A204.1 (cell line): ENCODE data around the gene PLPPR2.
"Not testable (repeated sequence)": the region's sequence is repeated elsewhere in the genome, so short reads cannot be mapped to it uniquely, and the experiment has no call there.

ENCODE experiments used
- FAIRE-seq: peaks from 2 replicates; lab custom pipeline; 2012; peaks lifted over from hg19 to GRCh38; lab: Jason Lieb, UNC

PLPPR2 gene

GRCh38 chr19:11373885-11374432, 18.7 kb downstream of the PLPPR2 start:
- no peak for FAIRE-seq

DNA sequence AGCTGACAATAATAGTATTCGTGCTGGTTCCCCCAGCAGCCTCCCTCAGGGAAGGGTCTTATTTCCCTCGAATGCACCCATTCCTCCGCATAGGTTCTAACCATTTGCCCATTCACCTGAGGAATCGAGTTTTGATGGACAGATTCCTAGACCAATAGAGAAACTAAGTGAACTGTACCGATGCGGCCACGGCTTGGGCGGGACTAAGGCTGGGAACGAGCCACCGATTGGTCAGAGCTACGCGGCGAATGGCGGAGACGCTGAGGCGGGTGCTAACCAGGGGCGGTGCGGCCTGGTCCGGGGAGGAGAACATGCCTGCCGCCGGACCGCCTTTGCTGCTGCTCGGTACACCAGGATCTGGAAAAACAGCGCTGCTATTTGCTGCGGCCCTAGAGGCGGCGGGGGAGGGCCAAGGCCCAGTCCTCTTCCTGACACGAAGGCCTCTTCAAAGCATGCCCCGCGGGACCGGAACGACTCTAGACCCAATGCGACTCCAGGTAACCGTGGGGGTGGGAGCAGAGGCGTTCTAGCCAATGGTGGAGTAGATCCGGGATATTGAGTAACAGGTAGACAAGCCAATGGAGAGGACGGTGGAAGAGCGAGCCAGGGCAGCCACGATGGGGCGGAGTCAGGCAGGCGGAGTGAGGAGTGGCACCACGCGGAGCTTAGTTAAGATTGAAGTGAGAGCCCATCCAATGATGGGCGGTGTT, 19.4 kb downstream of the PLPPR2 start, which contains the start of gene SWSAP1:
SWSAP1 (plus strand) TSS at position 234 of the 710 bp plus-strand sequence; CDS start at position 249, 15 bp downstream.
- peak; percentile 98 for FAIRE-seq

- no peak for FAIRE-seq
Observed at GRCh38 chr19:11375143-11375948, 20.1 kb downstream of the PLPPR2 start.

DNA sequence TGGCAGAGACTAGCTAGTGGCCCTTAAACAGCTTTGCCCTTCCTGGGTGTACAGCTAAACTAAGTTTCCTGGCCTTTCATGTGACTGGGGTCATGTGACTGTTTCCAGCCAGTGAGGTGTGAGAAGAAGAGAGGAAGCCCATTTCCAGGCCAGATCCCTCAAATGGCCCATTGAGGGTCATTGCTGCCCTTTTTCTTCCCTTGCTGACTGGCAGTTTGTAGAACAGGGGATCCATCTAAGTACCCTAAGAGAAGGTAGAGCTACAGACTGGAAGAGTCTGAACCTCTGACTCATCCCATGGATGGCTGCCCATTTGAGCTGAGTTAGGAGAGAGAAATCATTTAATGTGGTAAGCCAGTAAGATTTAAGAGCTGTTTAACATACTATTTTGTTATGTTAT, 22.0 kb downstream of the PLPPR2 start:
- FAIRE-seq: no peak

- no peak for FAIRE-seq
Observed at GRCh38 chr19:11377756-11378155, 22.5 kb downstream of the PLPPR2 start.

DNA sequence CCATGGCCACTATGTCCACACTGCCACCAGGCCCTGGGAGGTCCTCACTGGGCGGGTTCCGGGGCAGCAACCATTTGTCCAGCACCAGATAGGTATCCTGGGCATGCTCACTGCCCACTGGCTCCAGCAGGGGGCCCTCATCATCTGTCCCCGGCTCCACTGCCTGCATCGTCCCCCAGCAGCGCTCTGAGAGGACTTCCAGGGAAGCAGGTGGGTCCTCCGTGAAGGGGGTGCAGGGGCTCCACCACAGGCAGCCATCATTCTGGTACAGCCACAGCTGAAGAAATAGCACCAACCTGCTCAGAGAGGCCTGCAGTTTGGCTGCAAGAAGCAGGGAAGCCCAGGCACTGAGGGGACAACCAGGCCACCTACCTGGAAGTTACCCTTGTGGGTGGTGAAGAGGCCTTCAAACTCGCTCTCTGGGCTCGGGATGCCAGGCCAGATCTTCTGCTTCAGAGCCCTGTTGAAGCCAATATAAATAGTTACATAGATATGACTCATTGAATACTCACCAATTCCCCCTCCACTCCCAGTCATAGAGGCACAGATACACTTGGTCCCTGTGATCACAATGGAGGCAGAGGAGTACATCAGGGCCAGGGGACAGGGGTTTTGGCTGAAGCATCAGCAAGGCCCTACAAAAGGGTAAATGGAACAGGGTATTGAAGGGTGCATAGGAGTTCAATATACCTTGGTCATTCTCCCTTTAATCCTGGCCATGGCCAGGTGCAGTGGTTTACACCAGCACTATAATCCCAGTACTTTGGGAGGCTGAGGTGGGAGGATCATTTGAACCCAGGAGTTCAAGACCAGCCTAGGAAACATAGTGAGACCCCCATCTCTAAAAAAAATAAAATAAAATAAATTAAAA, 23.3 kb downstream of the PLPPR2 start:
- no peak for FAIRE-seq

DNA sequence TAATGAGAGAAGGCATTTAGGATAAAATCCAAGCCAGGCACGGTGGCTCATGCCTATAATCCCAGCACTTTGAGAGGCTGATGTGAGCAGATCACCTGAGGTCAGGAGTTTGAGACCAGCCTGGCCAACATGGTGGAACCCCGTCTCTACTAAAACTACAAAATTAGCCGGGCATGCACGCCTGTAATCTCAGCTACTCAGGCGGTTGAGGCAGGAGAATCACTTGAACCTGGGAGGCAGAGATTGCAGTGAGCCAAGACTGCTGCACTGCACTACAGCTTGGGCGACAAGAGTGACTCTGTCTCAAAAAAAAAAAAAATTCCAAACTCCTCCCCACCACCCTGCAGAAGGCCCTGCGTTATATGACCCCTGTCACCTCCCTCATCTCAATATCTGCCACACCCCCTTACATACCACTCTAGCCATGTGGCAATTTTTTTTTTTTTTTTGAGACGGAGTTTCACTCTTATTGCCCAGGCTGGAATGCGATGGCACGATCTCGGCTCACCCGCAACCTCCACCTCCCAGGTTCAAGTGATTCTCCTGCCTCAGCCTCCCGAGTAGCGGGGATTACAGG, 24.1 kb downstream of the PLPPR2 start:
- FAIRE-seq: not testable (repeated sequence)

DNA sequence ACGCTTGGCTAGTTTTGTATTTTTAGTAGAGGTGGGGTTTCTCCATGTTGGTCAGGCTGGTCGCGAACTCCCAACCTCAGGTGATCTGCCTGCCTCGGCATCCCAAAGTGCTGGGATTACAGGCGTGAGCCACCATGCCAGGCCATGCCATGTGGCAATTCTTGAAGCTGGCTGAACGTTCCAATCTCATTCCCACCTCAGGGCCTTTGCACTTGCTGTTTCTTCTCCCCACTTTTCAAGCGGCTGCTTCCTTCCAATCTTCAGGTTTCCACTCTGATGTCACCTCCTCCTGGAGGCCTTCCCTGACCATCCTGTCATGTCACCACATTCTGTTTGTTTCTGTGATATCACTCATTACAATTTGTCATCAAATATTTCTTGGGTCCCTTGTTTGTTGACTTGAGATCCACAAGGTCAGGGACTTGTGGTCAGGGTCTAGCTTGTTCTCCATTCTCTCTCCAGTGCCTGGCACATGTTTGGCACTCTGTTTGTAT, 24.7 kb downstream of the PLPPR2 start:
- FAIRE-seq: no peak

GRCh38 chr19:11380653-11381537, 25.7 kb downstream of the PLPPR2 start:
- FAIRE-seq: peak; percentile 95

DNA sequence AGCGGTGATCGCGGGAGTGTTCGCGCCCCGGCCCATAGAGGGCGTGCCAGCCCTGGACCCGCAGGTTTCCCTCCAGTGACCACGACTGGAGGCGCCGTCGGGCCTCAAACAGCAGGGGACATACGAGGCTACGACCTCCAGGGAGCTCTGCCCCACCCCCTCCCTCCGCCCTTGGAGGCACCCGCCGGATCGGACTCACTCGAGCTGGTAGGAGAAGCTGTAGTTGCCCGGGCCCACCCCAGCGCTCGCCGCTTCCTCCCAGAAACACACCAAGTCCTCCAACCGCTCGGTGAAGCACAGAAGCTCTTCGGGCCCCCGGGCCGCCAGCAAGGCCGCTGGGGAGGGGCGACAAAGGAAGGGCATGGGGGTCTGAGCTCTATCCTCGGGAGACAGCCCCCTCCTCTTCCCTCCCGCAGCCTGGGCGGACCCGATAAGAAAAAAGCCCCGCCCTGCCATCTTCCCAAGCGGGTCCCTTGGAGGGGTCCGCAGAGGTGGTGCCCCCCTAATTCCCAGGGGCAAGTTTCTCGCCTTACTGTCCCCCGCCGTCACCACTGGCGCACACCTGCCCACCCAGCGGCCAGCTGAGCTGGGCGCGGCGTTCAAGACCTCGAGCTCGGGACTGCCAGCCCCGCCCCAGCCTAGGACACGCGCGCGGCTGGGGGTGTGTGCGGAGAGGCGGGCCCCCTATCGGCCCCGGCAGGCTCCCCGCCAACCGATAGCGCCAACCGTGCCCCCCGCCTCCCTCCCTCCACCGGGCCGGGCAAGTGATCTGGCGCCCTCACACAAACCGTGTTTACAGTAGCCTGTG, 27.9 kb downstream of the PLPPR2 start:
- no peak for FAIRE-seq

DNA sequence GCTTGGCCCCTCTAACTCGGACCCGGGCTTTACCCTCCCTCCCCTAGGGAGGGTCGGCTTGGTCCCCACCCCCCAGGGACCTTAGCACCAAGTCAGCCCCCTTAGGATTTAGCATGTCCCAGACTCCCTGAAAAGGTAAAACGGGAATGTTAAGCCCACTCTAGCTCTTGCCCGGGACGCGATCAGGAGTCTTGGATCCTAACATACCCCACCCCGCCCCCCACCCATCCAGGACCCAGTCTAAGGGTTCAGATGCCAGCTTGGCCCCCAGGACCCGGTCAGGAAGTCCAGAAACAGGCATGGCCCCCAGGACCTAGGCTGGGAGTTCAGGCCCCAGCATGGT, 28.4 kb downstream of the PLPPR2 start:
- FAIRE-seq: no peak

DNA sequence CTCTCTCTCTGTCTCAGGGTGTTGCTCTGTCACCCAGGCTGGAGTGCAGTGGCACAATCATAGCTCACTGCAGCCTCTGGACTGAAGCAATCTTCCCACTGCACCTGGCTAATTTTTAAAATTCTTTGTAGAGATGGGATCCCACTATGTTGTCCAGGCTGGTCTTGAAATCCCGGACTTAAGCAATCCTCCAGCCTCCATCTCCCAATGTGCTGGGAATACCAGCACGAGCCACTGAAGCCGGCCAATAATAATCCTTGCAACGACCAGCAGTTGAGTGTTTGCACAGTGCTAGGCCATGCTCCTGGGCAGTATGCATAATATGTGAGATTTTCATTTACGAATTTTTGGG, 29.5 kb downstream of the PLPPR2 start:
- FAIRE-seq: no peak

- FAIRE-seq: no peak
Observed at GRCh38 chr19:11387162-11388034, 32.2 kb downstream of the PLPPR2 start.

- no peak for FAIRE-seq
Observed at GRCh38 chr19:11390359-11390758, 35.1 kb downstream of the PLPPR2 start.

DNA sequence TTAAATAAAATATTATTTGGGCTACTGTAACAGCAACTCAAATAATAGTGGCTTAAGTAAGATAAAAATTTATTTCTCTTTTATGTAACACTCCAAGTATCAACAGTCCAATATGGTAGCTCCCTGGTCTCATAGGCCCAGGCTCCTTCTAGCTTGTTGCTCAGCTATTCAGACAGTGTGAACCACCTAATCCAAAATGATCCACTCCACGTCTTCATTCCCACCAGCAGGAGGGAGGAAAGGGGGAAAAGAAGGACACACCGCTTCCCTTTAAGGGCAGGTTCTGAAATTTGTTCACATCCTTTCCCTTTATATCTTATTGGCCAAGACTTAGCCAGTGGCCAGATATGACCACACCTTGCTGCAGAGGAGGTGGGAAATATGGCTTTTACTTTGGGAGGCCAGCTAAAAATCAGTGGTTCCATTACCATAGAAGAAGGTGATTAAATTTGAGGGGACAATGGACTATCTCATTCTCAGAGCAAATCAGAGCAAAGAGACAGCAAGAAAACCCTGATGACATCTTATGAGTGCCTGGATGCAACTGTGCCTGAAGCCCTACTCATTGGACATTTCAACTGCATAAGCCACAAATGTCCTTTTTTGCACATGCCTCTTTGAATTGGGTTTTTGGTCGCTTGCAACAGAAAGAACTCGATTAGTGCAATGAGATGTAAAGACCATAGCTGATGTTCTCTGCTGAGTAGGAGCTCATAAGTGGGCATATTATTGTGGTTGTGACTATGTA, 35.9 kb downstream of the PLPPR2 start:
- no peak for FAIRE-seq

- no peak for FAIRE-seq
Observed at GRCh38 chr19:11397089-11397610, 41.9 kb downstream of the PLPPR2 start.

GRCh38 chr19:11399667-11400066, 44.4 kb downstream of the PLPPR2 start:
- FAIRE-seq: no peak

GRCh38 chr19:11400798-11401197, 45.6 kb downstream of the PLPPR2 start:
- FAIRE-seq: no peak
